CD4-positive, alpha-beta T cell treated with Interleukin-2 at 100 ng/mL for 4 hours (primary cell): Measurements from ENCODE around the gene RSPRY1.
"Not testable (repeated sequence)": the region's sequence is repeated elsewhere in the genome, so short reads cannot be mapped to it uniquely, and the experiment has no call there.

Source experiments
- DNase-seq: peaks from one replicate; pipeline ENCODE4 v3.0.0-alpha.2; 2020; ENCODE audit warnings: low spot score

Gene RSPRY1

DNA sequence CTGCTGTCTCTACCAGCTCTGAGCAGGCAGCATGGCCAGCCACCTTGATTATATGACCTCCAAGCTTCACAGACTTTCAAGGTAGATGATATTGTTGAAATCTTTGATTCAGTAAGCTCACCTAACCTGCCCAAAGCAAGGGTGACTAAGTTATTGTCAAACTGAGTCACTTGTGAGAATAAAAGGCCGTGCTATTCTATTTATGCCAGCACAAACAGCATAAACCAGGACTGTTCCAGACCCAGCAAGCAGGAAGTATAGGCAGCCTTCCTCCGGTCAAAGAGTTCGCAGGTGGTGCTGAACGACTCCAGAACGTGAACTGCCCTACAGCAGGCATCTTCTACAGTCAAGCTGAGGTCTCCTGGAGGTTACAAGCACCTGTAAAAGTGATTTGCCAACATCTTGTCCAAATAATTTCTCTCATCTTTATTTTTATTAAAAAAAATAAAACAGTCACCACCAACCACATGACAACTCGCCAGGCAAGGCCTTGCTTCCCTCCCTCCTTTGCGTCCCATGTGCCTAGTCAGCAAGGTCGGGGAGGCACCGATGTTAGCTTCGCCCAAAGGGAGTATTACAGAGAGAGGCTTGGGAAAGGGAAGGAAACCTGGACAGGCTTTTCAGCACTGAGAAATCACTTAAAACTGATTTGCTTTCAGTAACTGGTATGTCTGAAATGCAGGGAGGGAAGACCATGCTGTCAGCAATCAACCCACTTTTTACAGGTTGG is 69.7 kb downstream of the RSPRY1 start:
- DNase-seq = no peak

DNA sequence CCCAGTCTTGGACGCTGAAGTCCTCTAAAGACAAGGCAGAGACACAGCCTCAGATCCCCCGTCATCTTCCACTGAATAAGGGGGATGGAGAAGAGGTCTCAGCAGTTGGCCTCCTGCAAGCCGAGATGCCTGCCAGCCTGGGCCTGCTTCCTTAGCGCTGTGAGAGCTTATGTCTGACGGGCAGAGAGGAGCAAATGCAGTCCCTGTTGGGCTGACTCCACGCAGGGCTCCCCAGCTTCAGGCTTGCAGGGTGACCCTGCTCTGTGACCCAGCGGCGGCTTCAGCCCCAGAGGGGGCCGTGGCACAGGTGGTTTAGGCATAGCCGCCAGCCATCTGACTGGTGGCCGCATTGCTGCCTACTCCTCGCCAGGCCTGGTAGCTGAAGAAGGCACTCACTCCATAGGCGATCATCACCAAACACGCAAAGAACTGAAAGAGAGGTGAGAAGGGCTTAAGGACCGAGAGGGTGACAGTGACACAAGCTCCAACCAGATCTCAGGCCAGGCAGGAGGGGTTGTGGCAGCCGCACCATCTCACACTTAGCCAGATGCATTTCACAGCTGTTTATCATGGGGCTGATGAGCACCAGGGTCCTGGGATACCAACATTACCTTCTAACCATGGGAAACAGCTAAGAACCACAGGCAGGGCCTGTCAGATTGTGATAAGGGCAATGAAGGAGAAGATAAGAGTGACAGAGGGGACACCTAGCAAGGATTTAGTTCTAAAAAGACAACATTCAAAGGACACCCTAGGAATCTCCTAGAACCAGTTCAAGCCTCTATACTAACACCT is 70.7 kb downstream of the RSPRY1 start:
- DNase-seq = no peak

DNA sequence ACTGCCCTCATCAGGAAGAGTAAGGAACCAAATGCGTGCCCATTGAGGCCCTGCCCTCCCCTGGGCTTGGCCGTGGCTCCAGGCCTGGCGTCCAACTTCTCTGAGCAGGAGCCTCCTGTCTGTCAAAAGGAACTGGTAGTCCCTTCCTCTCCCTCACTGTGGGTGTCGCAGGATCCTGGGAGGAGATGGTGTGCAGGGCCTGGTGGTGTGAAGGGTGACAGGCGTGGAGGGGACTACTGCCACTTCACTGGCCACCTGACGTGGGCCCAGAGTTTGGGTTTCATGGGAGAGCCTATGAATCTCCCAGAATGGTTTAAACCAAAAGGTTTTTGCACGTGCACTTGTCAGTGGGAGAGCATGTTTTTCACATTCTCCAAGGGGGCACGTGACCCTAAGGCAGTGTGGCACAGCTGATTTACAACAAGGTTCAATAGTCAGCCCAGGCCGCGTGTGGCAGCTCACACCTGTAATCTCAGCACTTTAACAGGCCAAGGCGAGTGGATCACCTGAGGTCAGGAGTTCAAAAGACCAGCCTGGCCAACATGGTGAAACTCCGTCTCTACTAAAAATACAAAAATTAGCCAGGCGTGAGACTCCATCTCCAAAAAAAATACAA is 71.4 kb downstream of the RSPRY1 start:
- no peak for DNase-seq

DNA sequence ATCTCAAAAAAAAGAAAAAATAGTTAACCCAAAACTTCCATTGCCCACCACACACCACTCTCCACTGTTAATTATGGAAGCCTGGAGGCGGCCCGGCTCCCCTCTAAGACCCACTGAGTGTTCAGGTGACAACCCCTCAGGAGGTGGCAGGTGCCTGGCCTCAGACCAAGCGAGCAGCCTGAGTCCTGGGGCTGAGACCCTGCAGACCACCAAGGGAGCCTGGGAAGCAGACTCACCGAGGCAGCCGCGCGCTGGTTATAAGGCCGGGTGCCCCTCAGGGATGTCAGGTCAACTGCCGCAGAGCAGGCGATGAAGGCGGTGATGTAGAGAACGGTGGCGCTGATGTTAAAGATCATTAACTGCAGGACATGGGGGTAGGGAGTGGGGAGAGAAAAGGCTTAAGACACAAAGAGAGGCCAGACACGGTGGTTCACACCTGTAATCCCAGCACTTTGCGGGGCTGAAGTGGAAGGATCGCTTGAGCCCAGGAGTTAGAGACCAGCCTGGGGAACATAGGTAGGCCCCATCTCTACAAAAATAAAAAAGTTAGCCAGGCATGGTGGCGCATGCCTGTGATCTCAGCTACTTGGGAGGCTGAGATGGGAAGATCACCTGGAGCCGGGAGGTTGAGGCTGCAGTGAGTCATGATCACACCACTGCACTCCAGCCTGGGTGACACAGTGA is 72.2 kb downstream of the RSPRY1 start:
- no peak for DNase-seq

DNA sequence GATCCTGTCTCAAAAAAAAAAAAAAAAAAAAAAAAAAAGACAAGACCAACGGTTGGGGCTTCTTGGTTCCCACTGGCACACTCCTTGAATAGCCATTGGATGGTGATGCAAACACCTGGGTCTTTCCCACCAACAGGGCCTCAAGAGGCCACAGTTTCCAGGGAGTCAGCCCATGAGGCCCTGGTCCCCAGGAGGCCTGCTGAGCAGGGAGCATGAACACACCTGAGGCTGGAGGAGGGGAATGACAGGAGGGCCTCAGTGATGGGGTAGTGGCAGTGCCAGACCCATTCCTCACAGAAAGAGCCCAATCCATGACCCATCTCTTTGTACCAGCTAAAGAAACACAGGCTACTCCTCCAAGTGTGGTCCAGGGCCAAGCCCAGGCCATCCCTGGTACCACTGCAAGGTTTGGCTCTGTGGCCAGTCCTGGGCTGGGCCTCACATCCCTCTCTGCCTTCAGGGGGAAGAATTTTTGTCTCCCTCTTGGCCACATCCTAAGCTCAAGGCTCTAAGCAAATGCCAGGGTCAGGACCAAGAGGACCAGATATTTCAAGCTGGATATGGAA is 72.9 kb downstream of the RSPRY1 start:
- no peak for DNase-seq

DNA sequence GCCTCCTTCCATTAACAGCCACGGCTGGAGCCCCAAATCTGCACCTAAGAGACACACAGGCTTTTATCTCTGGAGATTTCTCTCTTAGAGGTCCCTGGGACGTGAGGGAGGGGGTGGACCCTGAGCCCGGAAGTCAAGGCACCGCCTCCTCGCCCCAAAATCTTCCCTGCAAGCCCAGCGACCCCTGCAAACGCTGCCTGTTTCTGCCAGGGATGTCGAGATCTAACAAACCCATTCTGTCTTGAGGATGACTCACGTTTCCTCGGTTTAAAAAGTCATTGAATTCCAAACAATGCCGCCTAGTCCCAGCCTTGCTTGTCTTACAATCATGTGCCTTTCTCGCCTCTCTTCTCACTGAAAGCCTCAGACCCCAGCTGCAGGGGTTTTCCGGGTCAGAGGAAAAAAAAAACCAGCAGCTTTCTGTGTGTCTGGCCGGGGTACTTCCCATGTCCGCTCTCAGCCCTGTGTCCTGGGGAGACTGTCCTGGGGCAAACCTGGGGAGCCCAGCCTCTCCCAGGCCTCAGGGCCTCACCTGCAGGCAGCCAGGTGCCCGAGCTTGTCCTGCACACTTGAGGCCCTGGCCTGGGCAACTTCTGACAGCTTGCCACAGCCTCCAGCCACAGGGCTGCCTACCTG is 74.3 kb downstream of the RSPRY1 start:
- DNase-seq = peak; percentile 40

DNA sequence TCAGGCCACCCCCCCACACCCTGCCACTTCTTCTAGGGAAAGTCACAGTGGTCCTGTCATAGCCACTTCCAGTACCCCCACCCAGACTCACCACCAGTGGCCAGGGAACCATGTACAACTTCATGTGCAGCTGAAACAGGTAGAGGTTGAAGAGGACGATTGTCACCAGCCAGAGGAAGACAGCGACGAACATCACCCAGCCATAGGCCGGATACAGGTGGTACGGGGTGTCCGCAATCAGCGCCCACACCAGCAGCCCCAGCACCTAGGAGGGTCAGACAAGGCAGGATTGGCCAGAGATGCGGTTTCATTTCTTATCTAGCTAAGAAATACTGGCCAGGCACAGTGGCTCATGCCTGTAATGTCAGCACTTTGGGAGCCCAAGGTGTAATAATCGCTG is 75.7 kb downstream of the RSPRY1 start:
- no peak for DNase-seq

DNA sequence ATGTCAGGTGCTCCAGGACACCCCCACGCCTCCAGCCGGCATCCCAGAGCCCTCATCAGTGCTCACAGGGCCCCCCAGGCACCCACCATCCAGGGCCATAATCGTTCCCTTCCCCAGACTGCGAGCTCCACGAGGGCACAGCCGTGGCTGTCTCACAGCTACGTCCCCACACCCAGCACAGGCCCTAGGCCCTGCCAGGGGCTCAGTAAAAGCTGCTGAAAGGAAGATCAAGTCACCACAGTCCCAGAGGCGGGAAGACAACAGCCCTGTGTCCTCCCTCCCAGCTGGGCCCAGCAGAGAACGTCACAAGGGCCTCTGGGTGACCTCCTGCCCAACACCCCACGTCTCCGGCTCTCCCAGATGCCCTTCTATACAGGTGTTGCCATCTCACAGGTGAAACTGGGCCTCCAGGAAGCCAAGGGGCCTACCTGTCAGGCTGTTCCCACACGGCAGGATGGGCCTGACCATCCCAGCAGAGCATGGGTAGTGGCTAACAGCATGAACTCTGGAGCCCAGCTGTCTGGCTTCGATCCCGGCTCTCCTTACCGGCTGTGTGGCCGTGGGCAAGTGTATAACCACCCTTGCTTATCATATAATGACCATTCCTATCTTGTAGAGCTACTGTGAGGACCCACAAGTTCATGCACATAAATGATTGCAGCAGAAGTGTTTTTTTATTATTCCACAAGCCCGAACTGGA is 76.9 kb downstream of the RSPRY1 start:
- DNase-seq = no peak

DNA sequence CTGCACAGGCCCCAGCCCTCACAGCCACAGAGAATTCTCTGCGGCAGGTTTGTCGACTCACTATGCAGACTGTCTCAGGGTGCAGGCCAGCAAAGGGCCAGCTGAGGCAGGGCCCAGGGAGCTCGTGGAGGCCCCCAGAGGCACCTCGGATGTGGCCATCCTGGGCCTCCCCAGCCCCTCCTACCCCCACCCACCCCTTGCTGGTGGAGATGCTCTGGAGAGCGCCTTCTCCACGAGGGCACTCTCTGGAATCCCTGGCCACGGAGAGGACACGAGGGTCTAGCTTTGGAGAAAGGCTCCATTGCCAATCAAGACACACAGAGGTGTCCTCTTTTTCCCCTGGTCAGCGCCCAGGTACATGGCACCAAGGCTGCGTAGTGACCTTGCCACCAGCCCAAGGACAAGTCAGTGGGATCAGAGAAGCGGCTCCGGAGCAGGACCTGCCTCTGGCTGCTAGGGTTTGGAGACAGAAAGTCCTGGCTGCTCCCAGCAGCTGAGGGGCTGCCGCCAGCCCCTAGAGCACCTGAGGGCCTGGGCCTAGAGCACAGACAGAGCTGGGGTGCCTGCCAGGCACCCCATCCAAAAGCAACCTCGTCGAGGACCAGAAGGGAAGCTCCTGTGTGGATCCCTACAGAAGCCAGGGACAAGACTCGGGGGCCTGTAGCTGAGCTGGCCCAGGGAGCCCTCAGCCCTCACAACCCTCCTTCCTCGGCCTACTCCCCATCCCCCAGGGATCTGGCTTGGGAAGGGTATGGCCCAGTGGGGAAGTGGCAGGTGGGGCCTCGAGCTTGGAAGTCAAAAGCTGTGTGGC is 77.6 kb downstream of the RSPRY1 start:
- no peak for DNase-seq

DNA sequence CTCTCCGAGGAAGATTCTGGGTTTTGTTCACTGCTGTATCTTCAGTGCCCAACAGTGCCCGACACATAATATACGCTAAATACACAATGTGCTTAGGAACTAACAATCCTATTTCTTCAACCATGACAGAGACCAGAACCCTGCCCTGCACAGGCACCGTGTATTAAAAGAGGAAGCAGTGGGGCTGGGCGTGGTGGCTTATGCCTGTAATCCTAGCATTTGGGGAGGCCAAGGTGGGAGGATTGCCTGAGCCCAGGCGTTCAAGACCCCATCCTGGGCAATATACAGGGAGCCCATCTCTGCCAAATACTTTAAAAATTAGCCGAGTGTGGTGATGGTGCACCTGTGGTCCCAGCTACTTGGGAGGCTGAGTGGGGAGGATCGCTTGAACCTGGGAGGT is 78.3 kb downstream of the RSPRY1 start:
- DNase-seq = no peak

DNA sequence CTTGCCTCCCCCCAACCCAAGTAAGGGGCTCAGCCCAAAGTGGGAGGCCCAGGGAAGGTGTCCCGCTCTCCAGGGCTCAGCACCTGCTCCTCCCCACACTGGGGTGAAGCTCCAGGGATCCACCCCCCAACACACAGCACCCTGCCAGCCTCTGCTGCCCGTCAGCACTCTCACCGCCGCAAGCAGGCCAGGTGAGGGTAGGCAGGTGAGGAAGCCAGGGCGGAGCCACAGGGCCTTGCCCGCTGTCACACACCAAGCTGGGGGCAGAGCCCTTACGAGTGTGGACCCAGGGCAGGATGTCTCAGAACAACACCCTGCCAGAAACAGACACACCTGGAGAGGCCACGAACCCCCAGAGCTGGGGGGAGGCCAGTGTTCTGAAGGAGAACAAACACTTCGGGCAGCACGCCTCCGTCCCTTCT is 78.8 kb downstream of the RSPRY1 start:
- DNase-seq = no peak

DNA sequence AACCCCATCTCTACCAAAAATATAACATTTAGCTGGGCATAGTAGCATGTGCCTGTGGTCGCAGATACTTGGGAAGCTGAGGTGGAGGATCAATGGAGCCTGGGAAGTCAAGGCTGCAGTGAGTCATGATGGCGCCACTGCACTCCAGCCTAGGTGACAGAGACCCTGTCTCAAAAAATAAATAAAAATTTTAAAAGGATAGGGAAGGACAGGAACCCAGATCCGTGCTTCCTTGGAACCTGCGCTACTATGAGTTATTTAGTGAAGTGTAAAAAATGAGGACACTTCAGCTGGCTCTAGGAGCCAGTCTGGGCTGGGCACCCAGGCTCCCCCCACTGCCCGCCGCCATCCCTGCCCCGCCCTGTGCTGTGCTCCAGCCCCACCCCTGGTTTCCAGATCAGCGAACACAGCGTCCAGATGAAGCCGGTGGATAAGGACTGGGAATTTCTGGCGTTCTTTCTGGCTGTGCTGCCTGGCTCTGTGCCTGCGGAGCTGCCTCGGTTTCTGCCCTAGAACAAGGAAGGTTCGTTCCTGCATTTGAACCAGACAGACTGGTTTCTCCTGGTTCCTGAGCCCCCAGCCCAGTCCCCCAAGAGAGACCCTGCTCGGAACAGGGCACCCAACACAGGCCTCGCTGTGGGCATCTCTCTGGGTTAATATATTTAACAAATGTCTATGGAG is 79.9 kb downstream of the RSPRY1 start:
- no peak for DNase-seq

DNA sequence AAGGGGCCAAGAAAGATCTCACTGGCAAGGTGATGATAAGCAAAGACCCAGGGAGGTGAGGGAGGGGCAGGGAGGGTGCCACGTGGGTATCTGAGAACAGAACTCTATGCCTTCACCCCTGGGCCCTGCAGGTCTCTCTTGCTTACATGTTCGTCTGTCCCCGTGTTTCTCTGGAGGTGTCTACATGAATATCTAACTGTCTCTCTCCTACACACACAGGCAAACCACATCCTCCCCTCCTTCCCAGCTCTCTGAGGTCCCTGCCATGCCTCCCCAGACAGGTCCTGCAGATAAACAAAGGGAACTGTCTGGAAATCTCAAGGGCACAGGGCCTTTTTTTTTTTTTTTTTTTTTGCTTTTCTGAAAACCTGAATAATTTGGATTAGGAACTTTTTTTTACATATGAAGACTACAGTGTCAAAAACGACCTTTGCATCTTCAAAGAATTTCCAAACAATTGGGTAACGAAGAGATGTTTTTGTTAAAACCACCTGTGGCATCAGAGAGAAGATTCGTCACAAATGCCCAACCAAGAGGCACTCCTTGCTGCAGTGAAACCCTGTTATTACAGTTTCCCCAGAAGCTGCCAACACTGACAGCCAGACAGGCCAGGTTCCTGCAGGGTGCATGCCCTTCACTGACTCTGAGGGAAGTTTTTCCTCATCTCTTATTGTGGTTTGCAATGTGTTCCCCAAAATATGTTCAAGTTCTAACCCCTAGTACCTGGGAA is 80.6 kb downstream of the RSPRY1 start:
- DNase-seq = peak; percentile 38

DNA sequence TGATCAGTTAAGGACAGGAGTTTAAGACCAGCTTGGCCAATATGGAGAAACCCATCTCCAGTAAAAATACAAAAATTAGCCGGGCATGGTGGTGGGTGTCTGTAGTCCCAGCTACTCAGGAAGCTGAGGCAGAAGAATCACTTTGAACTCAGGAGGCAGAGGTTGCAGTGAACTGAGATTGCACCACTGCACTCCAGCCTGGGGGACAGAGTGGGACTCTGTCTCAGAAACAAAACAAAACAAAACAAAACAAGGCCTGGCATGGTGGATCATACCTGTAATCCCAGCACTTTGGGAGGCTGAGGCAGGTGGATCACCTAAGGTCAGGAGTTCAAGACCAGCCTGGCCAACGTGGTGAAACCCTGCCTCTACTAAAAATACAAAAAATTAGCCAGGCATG is 81.2 kb downstream of the RSPRY1 start:
- not testable (repeated sequence) for DNase-seq

DNA sequence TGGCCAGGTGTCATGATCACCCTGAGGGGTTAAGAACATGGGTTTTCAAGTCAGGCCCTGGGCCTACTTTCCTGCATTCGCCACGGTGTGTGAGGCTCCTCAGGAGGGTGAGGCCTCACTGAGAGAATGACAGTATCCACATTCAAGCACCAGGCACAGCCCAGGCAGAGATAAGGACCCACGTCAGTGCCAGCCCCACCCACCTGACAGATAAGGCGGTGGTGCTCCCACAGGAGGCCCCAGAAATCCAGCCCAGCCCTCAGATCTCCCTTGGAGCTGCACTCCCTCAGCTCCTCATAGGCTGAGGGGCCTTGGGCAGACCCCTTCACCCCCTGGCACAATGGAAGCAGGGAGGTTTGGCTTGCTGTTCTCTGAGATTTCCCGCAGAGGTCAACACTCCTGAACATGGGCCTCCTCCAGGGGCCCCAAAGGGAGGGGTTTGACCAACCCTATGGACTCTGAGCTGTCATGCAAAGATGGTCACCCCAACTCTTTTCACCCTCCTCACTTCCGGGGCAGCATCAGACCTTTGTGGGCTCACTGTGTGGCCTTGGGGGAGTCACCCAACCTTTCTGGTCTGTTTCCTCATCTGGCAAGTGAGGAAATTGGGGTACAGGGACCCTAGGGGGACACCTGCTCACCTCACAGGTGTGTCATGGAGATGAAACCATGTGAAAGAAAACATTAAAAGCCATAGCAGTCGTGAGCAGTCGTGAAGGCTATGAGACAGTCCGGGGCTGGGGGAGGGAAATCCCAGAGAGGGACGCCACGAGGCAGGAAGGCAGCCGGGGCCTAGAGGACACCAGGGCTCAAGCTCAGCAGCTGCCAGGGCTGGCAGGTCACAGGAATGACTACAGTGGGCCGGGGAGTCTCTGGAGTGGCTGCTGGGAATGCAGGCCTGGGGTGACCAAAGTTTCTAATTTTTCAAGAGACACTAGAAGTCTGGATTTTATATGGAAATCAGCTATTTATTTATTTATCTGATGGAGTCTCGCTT is 83.0 kb downstream of the RSPRY1 start:
- DNase-seq = no peak

DNA sequence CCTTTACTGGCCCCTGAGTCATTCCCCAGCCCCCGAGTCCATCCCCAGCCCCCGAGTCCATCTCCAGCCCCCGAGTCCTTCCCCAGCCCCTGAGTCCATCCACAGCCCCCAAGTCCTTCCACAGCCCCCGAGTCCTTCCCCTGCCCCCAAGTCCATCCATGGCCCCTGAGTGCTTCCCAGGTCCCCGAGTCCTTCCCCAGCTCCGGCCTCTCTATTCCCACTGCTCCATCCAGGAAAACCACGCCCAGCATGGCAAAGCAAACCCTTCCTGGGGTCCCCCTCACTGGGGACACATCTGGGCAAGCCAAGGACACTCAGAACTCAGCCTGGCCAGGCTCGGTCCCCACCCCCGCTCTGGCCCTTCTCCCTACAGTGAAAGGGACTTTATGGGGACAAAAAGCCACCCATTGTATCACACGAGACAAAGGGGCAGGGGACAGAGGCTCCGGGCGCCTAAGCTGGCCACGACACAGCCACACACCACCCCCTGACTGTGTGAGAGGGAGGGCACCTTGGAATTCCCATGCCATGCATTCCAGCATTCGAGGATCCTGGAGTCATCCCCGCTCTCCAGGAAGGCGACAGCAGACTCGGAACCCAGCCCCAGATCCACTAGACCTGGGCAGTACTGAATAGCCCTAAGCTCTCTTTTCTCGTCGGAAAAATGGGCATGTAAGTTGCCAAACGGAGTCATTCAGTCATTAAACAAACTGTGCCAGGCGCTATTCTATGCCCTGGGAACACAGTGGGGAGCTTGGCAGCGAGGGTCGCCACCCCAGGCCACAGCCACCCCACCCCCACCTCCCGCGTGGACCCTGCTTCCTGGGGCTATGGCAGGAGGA is 84.3 kb downstream of the RSPRY1 start:
- DNase-seq = no peak

DNA sequence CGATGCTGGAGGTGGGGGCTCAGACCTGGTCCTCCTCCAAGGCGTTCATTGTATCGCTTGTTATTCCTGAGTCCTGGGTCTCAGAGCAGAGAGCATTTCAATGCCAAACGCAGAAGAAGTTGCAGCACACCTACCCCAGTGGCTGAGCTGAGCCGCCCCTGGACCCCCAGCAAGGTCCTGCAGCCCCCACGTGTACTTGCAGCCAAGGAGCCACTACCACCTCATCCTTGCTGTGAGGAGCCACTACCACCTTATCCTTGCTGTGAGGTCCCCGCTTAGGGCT is 84.9 kb downstream of the RSPRY1 start:
- no peak for DNase-seq
